KOPT-K1 (cell line): Measurements from ENCODE around the gene ARID3B.

Experiments
- H3K27ac ChIP-seq: fragments of 200-600 bp; sonication (generic); 2 replicates; pipeline ENCODE4 v1.5.1; 2016; ENCODE audit warnings: antibody characterized with exemption, mild to moderate bottlenecking, low read depth, low read length; ENCODE audit not compliant: poor library complexity, severe bottlenecking
- H3K36me3 ChIP-seq: fragments of 200-600 bp; sonication (generic); 2 replicates; pipeline ENCODE4 v1.5.1; 2017; ENCODE audit warnings: antibody characterized with exemption, mild to moderate bottlenecking, low read length, moderate library complexity; ENCODE audit not compliant: insufficient read depth
- H3K9me3 ChIP-seq: fragments of 200-600 bp; sonication (generic); 2 replicates; pipeline ENCODE4 v1.5.1; 2017; ENCODE audit warnings: antibody characterized with exemption, low read length, mild to moderate bottlenecking; ENCODE audit not compliant: insufficient read depth, poor library complexity, severe bottlenecking

Gene ARID3B

DNA sequence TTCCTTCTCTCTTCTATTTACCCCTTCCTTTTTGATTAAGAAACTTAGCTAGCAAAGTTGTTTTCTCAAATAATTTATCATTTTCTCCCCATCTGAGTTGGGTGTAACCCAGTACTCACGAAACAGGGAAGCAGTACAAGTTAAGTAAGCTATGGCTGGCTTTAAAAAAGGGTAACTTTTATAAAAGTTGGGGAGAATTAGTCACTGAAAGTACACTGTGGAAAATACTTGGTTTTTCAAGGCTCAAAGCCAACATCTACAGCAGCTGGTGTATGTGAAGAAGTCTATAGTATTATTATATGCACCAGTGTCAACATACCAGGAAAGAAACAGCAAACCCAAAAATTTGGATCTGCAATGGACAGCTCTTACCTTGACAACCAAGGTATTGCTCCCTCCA is 100.1 kb downstream of the ARID3B start:
- H3K36me3 ChIP-seq: peaks cover 71% of the 10 kb centered on the region
- H3K27ac ChIP-seq: no peak overlapping the region
- no peaks in the 10 kb centered on the region for H3K9me3 ChIP-seq

DNA sequence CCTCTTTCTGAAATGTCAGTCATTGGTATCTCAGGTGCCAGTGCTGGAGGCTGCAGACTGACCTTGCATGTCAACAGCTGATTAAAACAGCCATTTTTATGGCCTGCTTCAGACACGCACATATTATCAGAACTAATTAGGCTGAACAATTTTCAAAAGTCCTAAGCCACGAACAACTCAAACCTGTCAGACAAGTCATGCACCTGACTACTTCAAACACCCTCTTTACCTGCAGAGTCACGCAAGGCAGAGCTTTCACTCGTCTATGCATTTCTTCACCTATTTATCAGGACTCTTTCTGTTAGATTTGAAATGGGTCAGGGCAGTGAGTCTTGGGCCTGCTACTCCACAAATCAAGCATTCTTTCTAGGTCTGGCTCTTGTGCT is 101.3 kb downstream of the ARID3B start:
- Histone ChIP-seq H3K9me3 (no peaks in the 10 kb centered on the region), H3K36me3 (peaks cover 59% of the 10 kb centered on the region), H3K27ac (no peak overlapping the region)

DNA sequence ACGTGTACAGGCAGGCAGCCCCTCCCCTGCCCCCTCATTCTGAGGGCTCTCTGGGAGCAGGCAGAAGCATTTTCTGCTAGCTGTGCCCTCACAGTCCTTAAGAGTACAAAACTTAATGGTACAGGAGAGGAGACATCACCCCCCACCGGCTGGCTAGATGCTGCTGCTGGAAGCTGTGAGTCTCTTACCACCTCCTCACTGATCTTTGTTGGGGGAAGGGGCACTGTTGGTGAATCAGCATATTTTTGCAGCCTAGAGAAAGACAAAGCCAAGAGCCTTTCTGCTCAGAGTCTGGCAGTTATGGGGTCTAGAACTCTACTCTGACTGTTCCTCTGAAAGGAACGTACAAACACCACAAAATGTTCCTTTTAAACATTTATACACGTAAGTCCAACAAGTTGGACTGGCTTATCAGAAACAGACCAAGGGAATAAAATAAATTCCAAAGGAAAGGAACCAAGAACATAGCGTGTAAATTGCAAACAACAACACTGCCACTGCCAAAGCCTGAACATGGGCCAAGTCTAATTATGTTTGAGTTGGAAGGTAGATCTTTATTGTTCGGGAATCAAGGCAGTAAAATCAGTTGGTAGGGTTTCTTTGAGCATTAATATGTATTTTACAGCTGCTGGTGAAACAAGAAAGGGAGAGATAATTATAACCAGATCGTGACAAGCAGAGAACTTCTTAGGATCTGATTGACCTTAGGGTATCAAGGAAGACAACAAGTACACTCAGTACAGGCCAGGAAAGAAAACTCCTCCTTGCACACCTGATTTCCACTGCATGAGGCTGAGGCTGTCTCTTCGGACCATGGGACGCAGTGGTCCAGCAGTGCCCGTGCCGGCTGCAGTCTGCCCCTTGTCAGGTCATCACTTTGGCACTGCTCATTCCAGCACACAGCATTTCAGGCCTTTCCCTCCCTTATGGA is 102.0 kb downstream of the ARID3B start:
- Histone ChIP-seq H3K9me3 (no peaks in the 10 kb centered on the region), H3K36me3 (peaks cover 56% of the 10 kb centered on the region), H3K27ac (no peak overlapping the region)

DNA sequence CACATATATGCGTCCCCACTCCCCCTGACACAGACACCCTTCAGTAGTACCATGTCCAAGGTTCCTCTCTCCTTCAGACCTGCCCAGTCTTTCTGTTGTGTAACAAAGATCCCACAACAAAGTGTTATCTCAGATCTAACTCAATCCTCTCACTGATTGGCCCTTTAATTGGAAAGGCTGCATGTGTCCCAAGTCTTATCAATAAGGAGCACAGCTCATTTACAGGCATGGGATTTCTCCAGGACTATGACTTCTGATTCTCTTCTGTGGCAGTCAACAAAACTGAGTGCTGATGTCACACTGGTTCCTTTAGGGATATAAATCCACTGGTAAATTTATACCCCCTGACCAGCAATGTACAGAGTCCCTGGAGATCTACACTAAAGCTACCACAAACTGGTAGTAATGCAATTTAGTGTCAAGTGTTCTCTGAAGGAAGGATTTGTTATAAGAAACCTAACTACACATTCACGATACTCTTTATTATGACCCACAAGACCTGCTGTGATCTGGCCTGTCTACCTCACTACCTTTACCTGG is 102.7 kb downstream of the ARID3B start:
- Histone ChIP-seq H3K27ac (no peak overlapping the region), H3K9me3 (no peaks in the 10 kb centered on the region), H3K36me3 (peaks cover 49% of the 10 kb centered on the region; the same call in 1 of the 2 replicates)

DNA sequence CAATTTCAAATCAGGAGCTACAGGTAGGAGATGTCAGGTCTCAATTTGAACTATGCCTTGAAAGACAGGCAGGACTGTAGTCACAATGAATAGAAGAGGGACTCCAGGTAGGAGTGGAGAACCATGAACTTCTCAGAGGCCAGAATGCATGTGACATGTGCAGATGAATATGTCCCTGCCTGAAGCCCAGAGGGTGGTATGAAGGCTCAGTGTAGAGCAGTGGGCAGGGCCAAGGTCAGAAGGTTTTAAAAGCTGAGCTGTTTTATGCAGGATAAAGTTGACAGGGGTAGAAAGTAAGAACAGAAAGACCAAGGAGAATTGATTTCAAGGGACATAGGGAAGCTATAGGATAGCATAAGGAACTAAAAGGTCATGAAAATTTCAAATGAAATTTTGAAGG is 105.5 kb downstream of the ARID3B start:
- no peaks in the 10 kb centered on the region for H3K9me3 ChIP-seq
- H3K36me3 ChIP-seq: peaks cover 44% of the 10 kb centered on the region
- no peak overlapping the region for H3K27ac ChIP-seq
